LNCaP clone FGC (cell line): ENCODE results near the gene TRAPPC1.
A peak's percentile ranks its signal among the peaks of the same experiment; 100 is the strongest.

ENCODE experiments used
- DNase-seq: peaks from one replicate; pipeline ENCODE4 v3.0.0-alpha.2; 2011; ENCODE audit warnings: low read depth
- H3K4me3 ChIP-seq: 2 replicates; pipeline ENCODE4 v1.5.1; 2011; ENCODE audit warnings: mild to moderate bottlenecking, low read depth, low read length, control low read depth
- TF ChIP-seq, protein P1 (sequence below): IDR thresholded peaks from 2 replicates; pipeline ENCODE4 v1.5.1; 2012; ENCODE audit warnings: mild to moderate bottlenecking; ENCODE audit not compliant: control insufficient read depth, insufficient read depth; ENCODE audit errors: extremely low read depth

Gene TRAPPC1

DNA sequence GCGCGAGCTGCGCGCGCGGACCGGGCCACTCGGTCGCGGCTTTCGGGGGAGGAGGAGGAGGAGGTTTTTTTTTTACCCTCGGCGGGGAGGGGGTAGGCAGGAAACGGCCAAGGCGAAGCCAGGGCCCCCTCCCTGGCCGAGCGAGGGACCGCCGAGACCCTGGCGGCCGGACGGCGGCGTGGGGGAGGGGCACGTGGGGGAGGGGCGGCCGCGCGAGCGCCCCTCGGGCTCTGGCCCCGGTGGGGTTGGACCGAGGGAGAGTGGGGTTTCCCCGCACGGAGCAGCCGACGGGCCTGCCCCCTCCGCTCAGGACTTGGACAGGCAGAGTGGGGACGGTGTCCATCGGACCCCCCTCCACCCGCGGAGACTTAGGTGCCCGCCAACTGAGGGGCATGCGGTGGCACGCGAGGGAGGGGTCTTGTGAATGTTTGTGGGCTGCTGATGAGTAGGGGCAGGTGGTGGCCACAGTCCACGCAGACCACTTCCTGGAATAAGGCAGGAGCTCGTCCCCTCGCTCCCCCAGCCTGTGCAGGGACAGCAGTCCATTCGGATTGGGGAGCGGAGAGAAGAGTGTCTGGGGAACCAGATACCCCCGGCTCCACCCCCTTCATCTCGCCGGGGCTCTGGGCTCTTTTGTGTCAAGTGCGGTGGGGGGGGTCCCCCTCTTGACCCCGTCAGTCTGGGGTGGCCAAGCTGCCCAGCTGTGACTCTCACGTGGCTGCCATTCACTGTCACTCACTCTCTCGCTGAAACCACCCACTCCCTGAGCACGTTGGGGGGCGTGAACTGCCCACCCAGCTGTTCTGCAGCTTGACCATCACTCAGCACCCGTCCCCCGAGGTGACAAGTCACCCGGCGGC, 46.1 kb downstream of the TRAPPC1 start:
- DNase-seq, result no peak
- H3K4me3 ChIP-seq, result peak overlapping the region; percentile 77
- TF ChIP-seq, protein P1, sequence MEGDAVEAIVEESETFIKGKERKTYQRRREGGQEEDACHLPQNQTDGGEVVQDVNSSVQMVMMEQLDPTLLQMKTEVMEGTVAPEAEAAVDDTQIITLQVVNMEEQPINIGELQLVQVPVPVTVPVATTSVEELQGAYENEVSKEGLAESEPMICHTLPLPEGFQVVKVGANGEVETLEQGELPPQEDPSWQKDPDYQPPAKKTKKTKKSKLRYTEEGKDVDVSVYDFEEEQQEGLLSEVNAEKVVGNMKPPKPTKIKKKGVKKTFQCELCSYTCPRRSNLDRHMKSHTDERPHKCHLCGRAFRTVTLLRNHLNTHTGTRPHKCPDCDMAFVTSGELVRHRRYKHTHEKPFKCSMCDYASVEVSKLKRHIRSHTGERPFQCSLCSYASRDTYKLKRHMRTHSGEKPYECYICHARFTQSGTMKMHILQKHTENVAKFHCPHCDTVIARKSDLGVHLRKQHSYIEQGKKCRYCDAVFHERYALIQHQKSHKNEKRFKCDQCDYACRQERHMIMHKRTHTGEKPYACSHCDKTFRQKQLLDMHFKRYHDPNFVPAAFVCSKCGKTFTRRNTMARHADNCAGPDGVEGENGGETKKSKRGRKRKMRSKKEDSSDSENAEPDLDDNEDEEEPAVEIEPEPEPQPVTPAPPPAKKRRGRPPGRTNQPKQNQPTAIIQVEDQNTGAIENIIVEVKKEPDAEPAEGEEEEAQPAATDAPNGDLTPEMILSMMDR, result 0 out of 2 replicates have a peak, but pooled peaks have one; percentile 14

DNA sequence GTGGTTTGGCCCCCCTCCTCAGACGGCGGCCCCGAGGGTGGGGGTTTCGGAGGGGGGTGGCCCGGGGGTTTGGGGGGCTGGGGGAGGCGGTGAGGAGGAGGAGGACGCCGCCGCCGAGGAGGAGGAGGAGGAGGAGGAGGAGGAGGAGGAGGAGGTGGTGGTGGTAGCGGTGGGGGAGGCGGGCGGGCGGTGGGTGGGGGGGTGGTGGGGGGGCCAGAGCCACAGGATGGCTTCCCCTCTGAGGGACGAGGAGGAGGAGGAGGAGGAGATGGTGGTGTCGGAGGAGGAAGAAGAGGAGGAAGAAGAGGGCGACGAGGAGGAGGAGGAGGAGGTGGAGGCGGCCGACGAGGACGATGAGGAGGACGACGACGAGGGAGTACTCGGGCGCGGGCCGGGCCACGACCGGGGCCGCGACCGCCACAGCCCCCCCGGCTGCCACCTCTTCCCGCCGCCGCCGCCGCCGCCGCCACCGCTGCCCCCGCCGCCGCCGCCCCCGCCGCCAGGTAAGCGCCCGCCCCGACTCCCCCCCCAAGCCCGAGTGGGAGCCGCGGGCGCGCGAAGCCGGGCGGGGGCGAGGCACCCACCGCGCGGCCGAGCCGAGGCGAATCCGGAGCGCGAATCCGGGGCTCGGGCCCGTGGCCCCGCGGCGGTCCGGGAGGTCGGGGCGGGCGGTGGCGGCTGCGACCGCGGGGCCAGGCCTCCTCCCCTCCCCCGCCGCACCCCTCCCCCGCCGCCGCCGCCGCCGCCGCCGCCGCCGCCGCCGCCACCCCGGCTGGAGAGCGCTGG, 47.0 kb downstream of the TRAPPC1 start:
- TF ChIP-seq, protein P1, result no peak
- no peak for DNase-seq
- peak overlapping the region; percentile 77 for H3K4me3 ChIP-seq

DNA sequence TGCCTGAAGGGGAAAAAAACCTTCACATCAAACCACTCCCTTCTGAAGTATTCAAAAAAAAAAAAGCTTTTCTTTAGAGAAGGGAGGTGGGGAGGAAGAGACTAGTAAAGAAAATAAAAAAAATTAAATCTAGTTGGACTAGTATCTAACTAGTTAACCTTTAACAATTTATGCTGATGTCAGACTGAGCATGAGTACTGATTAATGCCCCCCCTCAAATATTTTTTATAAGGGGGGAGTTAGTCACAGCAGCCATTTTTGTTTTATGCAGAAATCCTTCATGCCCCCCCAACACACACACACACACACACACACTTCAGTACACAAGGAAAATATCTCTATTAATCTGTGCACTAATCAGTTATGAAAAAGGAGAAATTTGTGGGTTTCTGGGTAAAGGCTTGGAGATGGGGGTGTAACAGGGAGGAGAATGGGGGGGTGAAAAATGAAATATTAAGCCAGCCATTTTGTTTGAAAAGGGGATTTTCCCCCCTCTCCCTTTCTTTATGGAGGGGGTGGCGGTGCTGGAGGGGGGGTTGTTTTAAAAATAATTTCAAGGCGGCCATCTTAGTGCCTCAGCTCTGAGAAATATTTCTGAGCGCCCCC, 47.9 kb downstream of the TRAPPC1 start:
- DNase-seq, result no peak
- H3K4me3 ChIP-seq, result peak overlapping the region; percentile 50
- TF ChIP-seq, protein P1, result no peak

DNA sequence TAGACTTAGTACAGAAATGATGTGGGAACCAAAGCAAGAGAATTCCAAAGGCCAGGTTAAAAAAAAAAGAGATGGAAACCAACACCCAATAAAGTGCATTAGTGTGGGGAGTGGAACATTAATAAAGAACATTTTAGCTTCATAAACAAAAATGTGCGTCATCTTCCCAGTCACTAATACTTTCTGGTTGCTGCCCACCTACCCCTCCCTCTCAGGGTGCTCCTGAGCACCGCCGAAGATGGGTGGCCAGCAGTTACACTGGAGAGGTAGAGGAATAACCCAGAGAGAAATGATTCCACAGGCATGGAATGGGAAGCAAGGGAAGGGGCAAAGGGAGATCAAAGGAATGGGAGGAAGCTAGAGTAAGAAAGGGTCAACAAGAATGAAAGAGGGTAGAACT, 49.1 kb downstream of the TRAPPC1 start:
- H3K4me3 ChIP-seq, result no peak overlapping the region
- no peak for DNase-seq
- TF ChIP-seq, protein P1, result no peak

DNA sequence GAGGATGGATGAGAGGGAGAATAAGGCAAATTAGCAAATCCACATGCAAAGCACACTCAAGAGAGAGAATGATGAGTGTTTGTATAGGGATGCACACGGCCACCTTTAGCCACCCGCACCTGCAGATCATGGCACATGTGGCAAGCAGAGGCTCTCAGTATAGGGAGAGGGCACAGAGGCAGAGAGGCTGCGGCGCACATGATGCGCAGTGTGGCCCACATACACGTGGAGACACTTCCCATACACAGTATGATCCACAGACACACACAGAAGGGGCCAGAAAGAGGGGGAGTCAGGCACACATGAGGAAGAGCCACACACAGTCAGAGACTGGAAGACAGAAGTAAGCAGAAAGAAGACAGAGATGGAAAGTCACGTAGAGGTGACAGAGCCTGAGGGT, 49.7 kb downstream of the TRAPPC1 start:
- H3K4me3 ChIP-seq, result no peak overlapping the region
- DNase-seq, result no peak
- TF ChIP-seq, protein P1, result no peak

DNA sequence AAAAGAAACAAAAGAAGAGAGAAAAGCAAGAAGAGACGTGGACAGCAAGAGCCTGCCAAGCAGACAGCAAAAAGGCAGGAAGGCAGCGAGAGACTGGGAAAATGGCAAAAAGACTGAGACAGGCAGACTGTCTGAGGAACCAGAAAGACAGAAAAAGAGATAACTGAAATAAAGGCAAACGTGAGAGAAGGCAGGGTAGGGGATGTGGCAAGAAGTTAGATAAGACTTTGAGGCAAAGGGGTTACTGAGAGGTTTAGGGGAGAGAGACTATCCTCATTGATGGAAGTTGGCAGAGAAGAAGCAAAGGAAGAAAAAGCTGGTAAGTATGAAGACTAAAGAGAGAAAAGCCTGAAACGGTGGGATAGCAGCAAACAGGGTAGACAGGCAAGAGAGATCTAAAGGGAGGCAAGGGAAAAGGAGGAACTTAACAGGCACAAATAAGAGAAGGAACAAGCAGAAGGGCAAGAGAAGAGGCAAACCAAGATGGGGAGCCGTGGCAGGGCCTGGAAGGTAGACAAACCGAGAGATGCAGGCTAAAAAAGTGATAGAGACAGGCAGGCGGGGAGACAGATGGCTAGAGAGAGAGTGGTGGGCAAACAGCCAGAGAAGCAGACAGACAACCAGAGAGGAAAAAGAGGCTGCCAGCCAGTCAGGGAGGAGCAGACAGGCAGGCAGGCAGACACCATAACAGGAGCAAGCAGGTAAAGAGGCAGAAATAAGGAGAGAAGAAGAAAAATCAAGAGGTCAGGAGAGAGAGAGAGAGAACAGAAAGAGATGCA, 50.3 kb downstream of the TRAPPC1 start:
- TF ChIP-seq, protein P1, result no peak
- DNase-seq, result no peak
- no peak overlapping the region for H3K4me3 ChIP-seq
